ENCODE data around the gene PTGR2.
"Not testable (repeated sequence)": the region's sequence is repeated elsewhere in the genome, so short reads cannot be mapped to it uniquely, and the experiment has no call there.

The PTGR2 gene

DNA sequence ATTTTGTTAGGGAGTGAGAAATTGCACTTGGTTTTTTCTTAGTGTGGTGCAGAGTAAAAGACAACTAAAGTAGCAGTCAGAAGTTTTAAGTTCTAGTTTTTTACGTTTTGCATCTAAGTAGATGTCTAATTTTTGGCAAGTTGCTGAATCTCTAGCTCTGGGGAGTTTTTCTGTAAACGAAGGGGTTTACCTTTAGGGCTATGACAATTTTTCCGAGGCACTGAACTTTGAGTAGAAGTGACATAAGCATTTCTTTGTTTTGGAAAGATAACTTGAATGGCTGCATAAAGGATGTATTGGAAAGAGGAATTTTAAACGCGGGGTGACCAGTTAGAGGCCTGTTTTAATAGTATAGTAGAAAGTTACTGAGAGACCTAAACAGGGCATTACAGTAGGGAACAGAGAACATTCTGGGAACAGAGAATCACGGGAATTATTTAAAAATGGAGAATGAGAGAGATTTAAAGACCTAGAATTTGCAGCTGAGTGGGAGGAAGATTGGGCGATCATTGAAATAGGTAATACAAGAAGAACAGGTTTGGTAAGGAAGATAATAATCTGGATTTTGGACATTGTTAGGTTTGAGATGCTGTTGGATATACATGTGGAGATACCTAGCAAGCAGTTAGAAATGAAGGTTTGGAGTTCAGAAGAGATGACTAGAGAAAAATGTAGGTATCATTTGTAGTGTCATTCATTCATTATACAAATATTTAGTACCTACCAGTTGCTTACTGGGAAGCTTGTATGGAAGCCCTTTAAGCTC, 36.2 kb downstream of the PTGR2 start:
- H3K4me3 ChIP-seq (ENCODE audit: low read depth, low read length): peak overlapping the region; percentile 83
- H3K36me3 ChIP-seq: peaks cover 21% of the 10 kb centered on the region
- H3K9me3 ChIP-seq (ENCODE audit: severe bottlenecking): no peaks in the 10 kb centered on the region
- no peak overlapping the region; the same call in 1 of the 2 replicates for H3K27ac ChIP-seq
- DNase-seq: no peak
- TF ChIP-seq, protein P1, sequence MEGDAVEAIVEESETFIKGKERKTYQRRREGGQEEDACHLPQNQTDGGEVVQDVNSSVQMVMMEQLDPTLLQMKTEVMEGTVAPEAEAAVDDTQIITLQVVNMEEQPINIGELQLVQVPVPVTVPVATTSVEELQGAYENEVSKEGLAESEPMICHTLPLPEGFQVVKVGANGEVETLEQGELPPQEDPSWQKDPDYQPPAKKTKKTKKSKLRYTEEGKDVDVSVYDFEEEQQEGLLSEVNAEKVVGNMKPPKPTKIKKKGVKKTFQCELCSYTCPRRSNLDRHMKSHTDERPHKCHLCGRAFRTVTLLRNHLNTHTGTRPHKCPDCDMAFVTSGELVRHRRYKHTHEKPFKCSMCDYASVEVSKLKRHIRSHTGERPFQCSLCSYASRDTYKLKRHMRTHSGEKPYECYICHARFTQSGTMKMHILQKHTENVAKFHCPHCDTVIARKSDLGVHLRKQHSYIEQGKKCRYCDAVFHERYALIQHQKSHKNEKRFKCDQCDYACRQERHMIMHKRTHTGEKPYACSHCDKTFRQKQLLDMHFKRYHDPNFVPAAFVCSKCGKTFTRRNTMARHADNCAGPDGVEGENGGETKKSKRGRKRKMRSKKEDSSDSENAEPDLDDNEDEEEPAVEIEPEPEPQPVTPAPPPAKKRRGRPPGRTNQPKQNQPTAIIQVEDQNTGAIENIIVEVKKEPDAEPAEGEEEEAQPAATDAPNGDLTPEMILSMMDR (IDR thresholded peaks at IDR 0.05; ENCODE audit: low read depth, low read length): no peak
- H3K27me3 ChIP-seq (ENCODE audit: insufficient read depth, low read depth, severe bottlenecking): no peaks in the 10 kb centered on the region

DNA sequence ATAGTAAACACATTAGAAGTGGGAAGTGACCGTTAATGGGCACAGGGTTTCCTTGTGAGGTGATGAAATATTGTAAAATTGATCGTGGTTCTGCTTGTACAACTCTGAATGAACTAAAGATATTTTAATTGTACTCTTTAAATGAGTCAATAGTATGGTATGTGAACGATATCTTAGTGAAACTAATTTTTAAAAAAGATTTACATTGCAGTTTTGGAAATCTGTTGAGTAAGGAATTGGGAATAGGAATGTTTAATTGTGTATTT, 36.8 kb downstream of the PTGR2 start:
- H3K4me3 ChIP-seq (ENCODE audit: low read depth, low read length): no peak overlapping the region
- TF ChIP-seq, protein P1 (IDR thresholded peaks at IDR 0.05; ENCODE audit: low read depth, low read length): no peak
- DNase-seq: no peak
- H3K27me3 ChIP-seq (ENCODE audit: insufficient read depth, low read depth, severe bottlenecking): no peaks in the 10 kb centered on the region
- no peak overlapping the region for H3K27ac ChIP-seq
- H3K36me3 ChIP-seq: peaks cover 26% of the 10 kb centered on the region
- no peaks in the 10 kb centered on the region for H3K9me3 ChIP-seq (ENCODE audit: severe bottlenecking)

DNA sequence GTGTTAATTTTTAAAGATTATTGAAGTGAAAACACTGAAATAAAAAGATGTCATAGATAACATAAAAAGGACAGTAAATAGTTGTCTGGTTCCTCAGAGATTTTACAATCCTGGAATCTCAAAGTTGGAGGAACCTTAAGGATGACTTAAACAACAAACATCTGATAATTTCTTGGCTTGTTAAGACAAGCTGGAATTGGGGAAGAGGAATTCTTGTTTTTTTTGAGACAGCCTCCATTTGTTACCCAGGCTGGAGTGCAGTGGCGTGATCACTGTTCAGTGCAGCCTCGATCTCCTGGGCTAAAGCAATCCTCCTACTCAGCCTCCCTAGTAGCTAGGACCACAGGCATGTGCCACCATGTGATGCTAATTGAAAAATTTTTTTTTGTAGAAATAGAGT, 37.3 kb downstream of the PTGR2 start:
- peaks cover 32% of the 10 kb centered on the region for H3K36me3 ChIP-seq
- TF ChIP-seq, protein P1 (IDR thresholded peaks at IDR 0.05; ENCODE audit: low read depth, low read length): no peak
- H3K4me3 ChIP-seq (ENCODE audit: low read depth, low read length): no peak overlapping the region
- no peaks in the 10 kb centered on the region for H3K27me3 ChIP-seq (ENCODE audit: insufficient read depth, low read depth, severe bottlenecking)
- no peak overlapping the region for H3K27ac ChIP-seq
- no peak for DNase-seq
- no peaks in the 10 kb centered on the region for H3K9me3 ChIP-seq (ENCODE audit: severe bottlenecking)

DNA sequence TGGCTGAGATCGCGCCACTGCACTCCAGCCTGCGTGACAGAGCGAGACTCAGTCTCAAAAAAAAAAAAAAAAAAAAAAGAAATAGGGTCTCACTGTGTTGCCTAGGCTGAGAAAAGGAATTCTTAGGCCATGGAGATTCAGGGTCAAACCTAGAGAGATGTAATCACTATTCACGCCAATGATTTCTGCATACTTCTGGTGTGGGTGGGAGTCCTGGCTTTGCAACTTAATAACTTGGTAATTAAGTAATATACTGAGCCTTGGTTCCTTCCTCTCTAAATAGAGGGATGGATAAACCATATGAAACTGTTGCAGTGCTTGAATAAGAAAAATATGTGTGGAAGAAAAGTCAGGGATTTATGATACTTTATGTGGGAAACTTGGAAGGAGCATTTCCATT, 37.7 kb downstream of the PTGR2 start:
- Histone ChIP-seq H3K9me3 (ENCODE audit: severe bottlenecking) (no peaks in the 10 kb centered on the region), H3K4me3 (ENCODE audit: low read depth, low read length) (no peak overlapping the region), H3K36me3 (peaks cover 36% of the 10 kb centered on the region), H3K27me3 (ENCODE audit: insufficient read depth, low read depth, severe bottlenecking) (no peaks in the 10 kb centered on the region), H3K27ac (no peak overlapping the region)
- TF ChIP-seq, protein P1 (IDR thresholded peaks at IDR 0.05; ENCODE audit: low read depth, low read length): no peak
- no peak for DNase-seq

DNA sequence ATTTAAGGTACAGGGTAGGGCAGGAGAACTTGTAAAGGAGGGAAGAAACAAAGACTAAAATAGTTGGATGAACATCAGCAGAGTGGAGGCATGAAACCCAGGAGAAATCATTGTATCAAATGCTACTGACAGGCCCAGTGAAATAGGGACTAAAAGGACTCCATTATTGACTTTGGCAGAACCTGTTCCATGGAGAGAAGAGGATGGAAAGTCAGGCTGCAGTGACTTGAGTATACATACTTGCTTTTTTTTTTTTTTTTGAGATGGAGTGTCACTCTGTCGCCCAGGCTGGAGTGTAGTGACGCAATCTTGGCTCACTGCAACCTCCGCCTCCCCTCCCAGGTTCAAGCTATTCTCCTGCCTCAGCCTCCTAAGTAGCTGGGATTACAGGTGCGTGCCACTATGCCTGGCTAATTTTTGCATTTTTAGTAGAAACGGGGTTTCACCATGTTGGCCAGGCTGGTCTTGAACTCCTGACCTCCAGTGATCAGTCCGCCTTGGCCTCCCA, 42.6 kb downstream of the PTGR2 start:
- H3K9me3 ChIP-seq (ENCODE audit: severe bottlenecking); H3K27ac ChIP-seq; H3K27me3 ChIP-seq (ENCODE audit: insufficient read depth, low read depth, severe bottlenecking); H3K4me3 ChIP-seq (ENCODE audit: low read depth, low read length); DNase-seq: not testable (repeated sequence)
- H3K36me3 ChIP-seq: peaks cover 79% of the 10 kb centered on the region

DNA sequence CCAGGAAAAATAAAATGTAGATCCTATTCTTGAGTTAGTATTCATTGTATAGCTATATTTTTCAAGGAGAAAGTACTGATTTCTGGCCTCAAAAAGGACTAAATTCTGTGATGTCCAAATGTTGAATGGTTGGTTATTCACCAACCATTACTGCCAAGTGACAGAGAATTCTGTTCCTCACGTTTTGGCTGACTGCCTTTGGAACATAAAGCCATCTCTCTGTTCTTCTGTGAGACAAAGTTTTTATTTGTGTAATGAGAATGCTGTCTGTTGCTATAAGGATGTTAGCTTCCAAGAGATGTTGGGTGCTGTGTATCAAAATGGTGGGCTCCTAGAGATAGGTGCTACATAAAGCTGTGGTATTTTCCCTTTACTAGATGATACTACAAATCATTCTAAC, 44.3 kb downstream of the PTGR2 start:
- TF ChIP-seq, protein P1 (IDR thresholded peaks at IDR 0.05; ENCODE audit: low read depth, low read length): no peak
- H3K9me3 ChIP-seq (ENCODE audit: severe bottlenecking): no peaks in the 10 kb centered on the region
- no peak overlapping the region for H3K27ac ChIP-seq
- DNase-seq: no peak
- no peaks in the 10 kb centered on the region for H3K27me3 ChIP-seq (ENCODE audit: insufficient read depth, low read depth, severe bottlenecking)
- peaks cover 88% of the 10 kb centered on the region for H3K36me3 ChIP-seq
- no peak overlapping the region for H3K4me3 ChIP-seq (ENCODE audit: low read depth, low read length)
